H54 (cell line): ENCODE results near the gene SLC16A2.
"Not testable (repeated sequence)": the region's sequence is repeated elsewhere in the genome, so short reads cannot be mapped to it uniquely, and the experiment has no call there.

ENCODE experiments used
- DNase-seq: peaks from one replicate; pipeline ENCODE4 v3.0.0; 2011; ENCODE audit warnings: low spot score, mixed read lengths; ENCODE audit not compliant: insufficient read length
- FAIRE-seq: peaks from 3 replicates; lab custom pipeline; 2011; peaks lifted over from hg19 to GRCh38; lab: Jason Lieb, UNC
- POLR2A ChIP-seq: IDR thresholded peaks from 2 replicates; pipeline ENCODE4 v1.6.1; 2011; ENCODE audit warnings: low read depth, mild to moderate bottlenecking, low read length

SLC16A2 gene

GRCh38 chrX:74506317-74507115 is 85.2 kb downstream of the SLC16A2 start:
- FAIRE-seq = no peak
- no peak for DNase-seq
- no peak for TF ChIP-seq POLR2A

- FAIRE-seq (no peak), DNase-seq (no peak)
- TF ChIP-seq POLR2A = no peak
These were observed 85.9 kb downstream of the SLC16A2 start for GRCh38 chrX:74507191-74507590.

GRCh38 chrX:74509989-74510388 is 88.7 kb downstream of the SLC16A2 start:
- DNase-seq (no peak), FAIRE-seq (no peak)
- TF ChIP-seq POLR2A = no peak

- TF ChIP-seq POLR2A = no peak
- DNase-seq = no peak
- FAIRE-seq = no peak
These were observed 89.1 kb downstream of the SLC16A2 start for GRCh38 chrX:74510401-74510800.

GRCh38 chrX:74511704-74512103 is 90.4 kb downstream of the SLC16A2 start:
- FAIRE-seq (no peak), DNase-seq (no peak)
- TF ChIP-seq POLR2A = no peak

GRCh38 chrX:74514384-74514783 is 93.1 kb downstream of the SLC16A2 start:
- TF ChIP-seq POLR2A = no peak
- DNase-seq (no peak), FAIRE-seq (peak; percentile 72)

GRCh38 chrX:74515356-74515755 is 94.1 kb downstream of the SLC16A2 start:
- no peak for TF ChIP-seq POLR2A
- no peak for FAIRE-seq
- no peak for DNase-seq

GRCh38 chrX:74516013-74516412 is 94.7 kb downstream of the SLC16A2 start:
- not testable (repeated sequence) for FAIRE-seq, DNase-seq

- TF ChIP-seq POLR2A = no peak
- DNase-seq (no peak), FAIRE-seq (no peak)
These were observed 98.6 kb downstream of the SLC16A2 start for GRCh38 chrX:74519870-74520269.

- TF ChIP-seq POLR2A = no peak
- no peak for FAIRE-seq
- DNase-seq = no peak
These were observed 99.0 kb downstream of the SLC16A2 start for GRCh38 chrX:74520291-74520690.

- no peak for FAIRE-seq
- TF ChIP-seq POLR2A = no peak
- DNase-seq = no peak
These were observed 99.6 kb downstream of the SLC16A2 start for GRCh38 chrX:74520896-74521295.

GRCh38 chrX:74521961-74522751 is 100.9 kb downstream of the SLC16A2 start:
- no peak for TF ChIP-seq POLR2A
- DNase-seq = peak; percentile 22
- peak; percentile 94 for FAIRE-seq

- FAIRE-seq (no peak), DNase-seq (no peak)
- TF ChIP-seq POLR2A = no peak
These were observed 101.9 kb downstream of the SLC16A2 start for GRCh38 chrX:74523224-74523623.
